UCSD-AML1 (cell line): ENCODE results near the gene CD209.
"Not testable (repeated sequence)": the region's sequence is repeated elsewhere in the genome, so short reads cannot be mapped to it uniquely, and the experiment has no call there.

Experiments
- DNase-seq: peaks from one replicate; lab custom pipeline; 2025; ENCODE audit not compliant: unreplicated experiment; lab: John Stamatoyannopoulos, UW

Gene CD209, protein sequence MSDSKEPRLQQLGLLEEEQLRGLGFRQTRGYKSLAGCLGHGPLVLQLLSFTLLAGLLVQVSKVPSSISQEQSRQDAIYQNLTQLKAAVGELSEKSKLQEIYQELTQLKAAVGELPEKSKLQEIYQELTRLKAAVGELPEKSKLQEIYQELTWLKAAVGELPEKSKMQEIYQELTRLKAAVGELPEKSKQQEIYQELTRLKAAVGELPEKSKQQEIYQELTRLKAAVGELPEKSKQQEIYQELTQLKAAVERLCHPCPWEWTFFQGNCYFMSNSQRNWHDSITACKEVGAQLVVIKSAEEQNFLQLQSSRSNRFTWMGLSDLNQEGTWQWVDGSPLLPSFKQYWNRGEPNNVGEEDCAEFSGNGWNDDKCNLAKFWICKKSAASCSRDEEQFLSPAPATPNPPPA

GRCh38 chr19:7746903-7747884 lies at the start of gene CD209:
Gene CD209 (minus strand): TSS chr19:7747534. CDS start chr19:7747511, 23 bp downstream.
- no peak for DNase-seq

DNA sequence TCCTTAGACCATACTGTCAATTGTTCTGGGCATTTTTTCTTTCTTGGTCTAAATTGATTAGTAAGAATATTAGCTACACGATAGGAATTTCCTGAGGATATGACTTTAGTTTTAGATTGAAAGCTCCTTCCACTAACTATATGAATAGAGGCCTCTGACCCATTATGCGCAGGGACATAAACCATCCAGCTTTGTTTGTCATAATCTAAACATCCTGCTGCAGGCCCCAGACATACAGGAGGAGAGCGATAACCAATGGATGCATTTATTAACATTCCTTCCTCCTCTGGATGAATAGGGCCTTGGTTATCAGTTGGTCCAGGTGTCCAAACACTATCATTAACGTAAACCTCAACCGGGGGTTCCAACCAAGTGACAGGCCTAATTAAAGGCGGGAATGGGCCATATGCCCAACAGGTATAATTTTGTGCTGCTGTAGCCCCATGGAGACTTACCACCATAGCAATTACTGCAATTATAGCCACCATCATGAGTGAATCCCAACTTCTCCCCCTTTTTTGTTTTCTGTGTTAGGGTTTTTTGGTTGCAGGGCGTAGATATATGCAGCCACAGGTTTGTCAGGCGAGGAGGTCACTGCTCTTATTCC lies 48.3 kb upstream of the CD209 start:
- DNase-seq: no peak

DNA sequence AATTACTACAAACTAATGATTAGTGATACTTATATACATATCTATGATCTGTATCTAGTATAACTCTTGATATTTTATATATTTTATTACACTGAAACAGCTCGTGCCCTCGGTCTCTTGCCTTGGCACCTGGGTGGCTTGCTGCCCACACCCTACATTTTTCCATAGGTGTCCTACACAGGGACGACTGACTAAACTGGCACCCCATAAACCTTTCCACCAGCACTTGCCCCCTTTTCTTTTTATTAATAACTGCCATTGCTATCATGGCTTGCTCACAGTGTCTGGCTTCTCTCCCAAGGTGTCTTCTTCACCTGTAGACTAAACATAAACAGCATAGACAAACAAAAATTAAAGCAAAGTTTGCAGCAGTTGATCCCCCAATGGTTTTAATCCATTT lies 46.2 kb upstream of the CD209 start:
- no peak for DNase-seq

DNA sequence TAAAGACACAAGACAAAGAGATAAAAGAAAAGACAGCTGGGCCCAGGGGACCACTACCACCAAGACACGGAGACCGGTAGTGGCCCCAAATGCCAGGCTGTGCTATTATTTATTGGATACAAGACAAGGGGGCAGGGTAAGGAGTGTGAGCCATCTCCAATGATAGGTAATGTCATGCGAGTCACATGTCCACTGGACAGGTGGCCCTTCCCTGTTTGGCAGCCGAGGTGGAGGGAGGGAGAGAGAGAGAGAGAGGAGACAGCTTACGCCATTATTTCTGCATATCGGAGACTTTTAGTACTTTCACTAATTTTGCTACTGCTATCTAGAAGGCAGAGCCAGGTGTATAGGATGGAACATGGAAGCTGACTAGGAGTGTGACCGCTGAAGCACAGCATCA lies 45.4 kb upstream of the CD209 start:
- not testable (repeated sequence) for DNase-seq

DNA sequence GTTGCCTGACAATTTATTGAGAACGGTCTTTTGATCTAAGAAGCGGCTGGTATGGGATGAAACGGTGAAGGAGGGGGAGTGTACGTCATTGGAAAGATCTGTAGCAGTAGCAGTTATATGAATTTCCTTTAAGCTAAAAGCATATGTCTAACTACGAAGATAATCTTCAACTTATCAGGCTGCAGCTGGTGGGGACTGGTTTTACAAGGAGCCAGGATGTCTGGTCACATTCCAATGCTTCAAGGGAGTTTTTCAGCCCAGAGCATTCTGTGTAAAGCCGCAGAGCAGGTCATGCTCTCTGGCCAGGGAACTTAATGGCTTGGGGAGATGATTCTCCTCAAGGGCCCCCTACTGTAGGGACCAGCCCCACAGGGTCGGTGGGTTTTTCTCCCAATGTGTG lies 44.9 kb upstream of the CD209 start:
- no peak for DNase-seq

GRCh38 chr19:7790416-7790815 lies 43.1 kb upstream of the CD209 start:
- no peak for DNase-seq

- no peak for DNase-seq
Observed at GRCh38 chr19:7789447-7789846, 42.1 kb upstream of the CD209 start.

GRCh38 chr19:7788933-7789323 lies 41.6 kb upstream of the CD209 start:
- DNase-seq: no peak

- DNase-seq: no peak
Observed at GRCh38 chr19:7788178-7788932, 41.0 kb upstream of the CD209 start.

- DNase-seq: no peak
Observed at GRCh38 chr19:7787602-7788177, 40.4 kb upstream of the CD209 start.

- no peak for DNase-seq
Observed at GRCh38 chr19:7787141-7787540, 39.8 kb upstream of the CD209 start.

DNA sequence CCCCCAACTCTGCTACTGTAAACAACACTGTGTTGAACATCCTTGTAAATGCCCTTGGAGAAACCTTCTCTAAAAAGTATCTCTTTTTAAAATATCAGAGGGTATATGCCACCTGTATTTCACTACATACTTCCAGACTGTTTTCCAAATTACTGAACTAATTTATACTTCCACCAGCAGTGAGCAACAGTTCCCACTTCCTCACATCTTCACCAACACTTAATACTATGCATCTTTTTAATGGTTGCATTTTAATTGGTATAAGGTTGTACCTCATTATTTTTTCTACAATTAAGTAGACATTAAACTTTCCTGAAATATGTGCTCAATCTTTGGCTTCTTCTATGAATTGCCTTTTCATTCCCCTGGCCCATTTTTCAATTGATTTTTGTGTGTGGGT lies 37.5 kb upstream of the CD209 start:
- no peak for DNase-seq

DNA sequence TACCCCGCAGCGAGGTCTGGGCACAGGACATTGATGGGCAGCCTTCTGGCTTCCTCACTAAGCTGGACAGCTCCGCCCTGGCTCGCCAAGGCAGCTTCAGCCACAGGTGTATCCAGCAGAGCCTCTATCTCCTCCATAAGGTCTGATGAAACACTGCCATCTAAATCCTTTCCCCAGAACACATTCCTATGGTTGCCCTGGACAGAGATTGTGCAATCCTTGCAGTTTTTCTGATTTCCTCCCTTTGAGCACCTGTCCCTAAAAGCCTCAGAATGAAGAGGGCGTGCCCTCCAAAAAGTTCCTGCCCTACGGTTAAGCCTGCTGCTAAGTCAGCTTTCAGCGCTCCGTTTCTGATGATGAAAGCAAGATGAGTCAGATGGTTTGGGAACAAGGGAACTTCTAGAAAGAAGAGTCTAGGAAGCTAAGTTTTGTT lies 36.7 kb upstream of the CD209 start:
- DNase-seq: no peak

- no peak for DNase-seq
Observed at GRCh38 chr19:7781157-7781556, 33.8 kb upstream of the CD209 start.

GRCh38 chr19:7779631-7780486 lies 32.5 kb upstream of the CD209 start:
- no peak for DNase-seq

DNA sequence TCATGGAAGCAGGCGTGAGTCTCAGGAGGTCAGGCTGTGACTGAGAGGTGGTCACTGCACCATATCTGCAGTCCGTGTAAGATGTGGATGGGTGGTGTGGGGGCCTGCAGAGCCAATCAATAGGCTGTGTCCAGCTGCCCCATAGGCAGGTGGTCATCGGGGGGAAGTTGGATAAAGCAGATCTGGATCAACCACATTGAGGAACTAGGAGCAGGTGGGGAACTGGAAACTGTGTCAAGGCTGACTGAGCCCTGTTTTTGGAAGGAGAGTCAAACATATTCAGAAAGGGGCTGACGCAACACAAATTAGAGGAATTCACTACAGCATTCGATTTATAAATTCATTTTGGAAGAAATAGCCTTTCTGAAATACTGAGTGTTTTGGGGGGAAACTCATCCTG lies 30.7 kb upstream of the CD209 start:
- no peak for DNase-seq

- no peak for DNase-seq
Observed at GRCh38 chr19:7775761-7776160, 28.4 kb upstream of the CD209 start.

GRCh38 chr19:7773841-7774240 lies 26.5 kb upstream of the CD209 start:
- DNase-seq: no peak

DNA sequence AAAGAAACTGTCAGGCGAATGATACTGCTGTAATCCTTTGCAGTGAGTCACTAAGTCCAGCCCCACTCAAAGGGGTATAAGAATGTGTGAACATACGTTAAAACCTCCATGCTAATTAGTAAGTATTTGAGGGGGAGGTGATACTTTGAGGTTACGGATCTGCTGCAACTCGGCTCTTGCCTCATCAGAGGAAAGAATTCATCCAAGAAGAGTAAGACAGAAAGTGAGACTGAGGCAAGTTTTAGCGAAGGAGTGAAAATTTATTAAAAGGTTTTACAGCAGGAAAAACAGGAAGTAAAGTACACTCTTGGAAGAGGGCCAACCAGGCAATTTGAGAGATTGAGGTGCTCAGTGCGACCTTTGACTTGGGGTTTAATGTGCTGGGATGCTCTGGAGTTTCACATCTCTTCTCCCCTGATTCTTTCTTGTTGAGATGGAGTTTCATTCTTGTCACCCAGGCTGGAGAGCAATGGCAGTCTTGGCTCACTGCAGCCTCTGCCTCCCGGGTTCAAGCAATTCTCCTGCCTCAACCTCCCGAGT lies 25.5 kb upstream of the CD209 start:
- no peak for DNase-seq
